Measurements from ENCODE around the gene NLRP1.
"Not testable (repeated sequence)": the region's sequence is repeated elsewhere in the genome, so short reads cannot be mapped to it uniquely, and the experiment has no call there.

The NLRP1 gene

GRCh38 chr17:5585836-5586521 is 1.7 kb upstream of the NLRP1 start:
- Histone ChIP-seq H3K27me3 (ENCODE audit: control insufficient read depth, insufficient read depth, low read length) (no peaks in the 10 kb centered on the region), H3K36me3 (ENCODE audit: control insufficient read depth, low read depth, low read length) (no peaks in the 10 kb centered on the region), H3K4me1 (ENCODE audit: control insufficient read depth, low read depth, low read length) (no peaks in the 10 kb centered on the region), H3K9me3 (ENCODE audit: control insufficient read depth, low read depth, low read length) (no peaks in the 10 kb centered on the region), H3K4me3 (ENCODE audit: low read length) (no peak overlapping the region), H3K9ac (ENCODE audit: low read length) (no peak overlapping the region), H3K27ac (ENCODE audit: low read length) (no peak overlapping the region)

- no peaks in the 10 kb centered on the region for H3K36me3 ChIP-seq (ENCODE audit: control insufficient read depth, low read depth, low read length)
- H3K9me3 ChIP-seq (ENCODE audit: control insufficient read depth, low read depth, low read length), result no peaks in the 10 kb centered on the region
- H3K27me3 ChIP-seq (ENCODE audit: control insufficient read depth, insufficient read depth, low read length), result no peaks in the 10 kb centered on the region
- no peaks in the 10 kb centered on the region for H3K4me1 ChIP-seq (ENCODE audit: control insufficient read depth, low read depth, low read length)
- H3K9ac ChIP-seq (ENCODE audit: low read length), result no peak overlapping the region
- H3K27ac ChIP-seq (ENCODE audit: low read length), result no peak overlapping the region
- no peak overlapping the region for H3K4me3 ChIP-seq (ENCODE audit: low read length)
Measured at GRCh38 chr17:5585287-5585794, 1.0 kb upstream of the NLRP1 start.

GRCh38 chr17:5583426-5584382 is 605 bp downstream of the NLRP1 start:
- no peak overlapping the region for H3K9ac ChIP-seq (ENCODE audit: low read length)
- H3K4me1 ChIP-seq (ENCODE audit: control insufficient read depth, low read depth, low read length), result no peaks in the 10 kb centered on the region
- H3K27ac ChIP-seq (ENCODE audit: low read length), result no peak overlapping the region
- H3K4me3 ChIP-seq (ENCODE audit: low read length), result no peak overlapping the region
- no peaks in the 10 kb centered on the region for H3K27me3 ChIP-seq (ENCODE audit: control insufficient read depth, insufficient read depth, low read length)
- no peaks in the 10 kb centered on the region for H3K36me3 ChIP-seq (ENCODE audit: control insufficient read depth, low read depth, low read length)
- H3K9me3 ChIP-seq (ENCODE audit: control insufficient read depth, low read depth, low read length), result no peaks in the 10 kb centered on the region

DNA sequence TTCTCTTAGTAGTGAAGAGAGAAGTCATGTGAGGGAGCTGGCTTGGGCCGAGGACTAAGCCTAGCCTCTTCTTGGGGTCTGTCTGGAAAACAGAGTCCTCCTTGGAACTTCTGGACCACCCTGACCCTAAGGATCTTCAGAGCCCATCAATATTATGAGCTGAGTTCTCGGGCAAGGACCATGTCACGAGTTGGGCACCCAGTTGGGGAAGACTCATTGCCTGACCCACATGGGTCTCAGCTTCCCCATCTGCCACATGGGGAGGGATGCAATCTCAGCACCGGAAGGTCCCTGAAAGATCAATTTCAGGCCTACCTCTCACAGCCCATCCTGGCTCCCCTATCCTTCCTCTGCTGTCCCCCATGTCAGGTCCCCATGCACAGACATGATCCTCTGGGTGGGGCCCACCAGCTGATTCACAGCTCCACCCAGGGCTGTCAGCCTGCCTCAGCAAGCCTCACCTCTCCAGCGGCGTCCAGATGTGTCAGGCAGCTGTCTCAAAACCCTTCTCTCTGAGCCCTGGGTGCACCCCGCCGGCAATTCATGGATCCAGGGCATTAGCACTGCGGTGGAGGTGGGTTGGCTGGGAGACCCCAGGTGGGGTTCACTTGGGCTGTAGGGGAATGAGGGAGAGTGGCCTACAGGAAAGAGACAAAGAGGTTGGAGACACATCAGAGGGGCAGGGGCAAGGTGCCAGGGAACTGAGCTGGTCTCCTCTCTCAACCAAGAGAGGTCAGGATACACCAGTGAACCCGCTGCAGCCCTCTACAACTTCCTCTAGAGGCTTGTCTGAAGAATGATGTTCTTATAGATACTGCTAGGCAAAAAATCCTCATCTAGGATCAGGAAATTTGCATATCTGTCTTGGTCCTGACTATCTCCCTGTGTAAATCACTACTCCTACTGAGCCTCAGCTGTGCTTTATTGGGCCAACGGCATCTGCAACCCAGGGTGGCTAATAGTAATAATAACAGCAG is 1.8 kb downstream of the NLRP1 start:
- H3K4me1 ChIP-seq (ENCODE audit: control insufficient read depth, low read depth, low read length), result no peaks in the 10 kb centered on the region
- H3K4me3 ChIP-seq (ENCODE audit: low read length), result no peak overlapping the region
- H3K27ac ChIP-seq (ENCODE audit: low read length), result no peak overlapping the region
- H3K9me3 ChIP-seq (ENCODE audit: control insufficient read depth, low read depth, low read length), result no peaks in the 10 kb centered on the region
- H3K27me3 ChIP-seq (ENCODE audit: control insufficient read depth, insufficient read depth, low read length), result no peaks in the 10 kb centered on the region
- no peak overlapping the region for H3K9ac ChIP-seq (ENCODE audit: low read length)
- H3K36me3 ChIP-seq (ENCODE audit: control insufficient read depth, low read depth, low read length), result no peaks in the 10 kb centered on the region

DNA sequence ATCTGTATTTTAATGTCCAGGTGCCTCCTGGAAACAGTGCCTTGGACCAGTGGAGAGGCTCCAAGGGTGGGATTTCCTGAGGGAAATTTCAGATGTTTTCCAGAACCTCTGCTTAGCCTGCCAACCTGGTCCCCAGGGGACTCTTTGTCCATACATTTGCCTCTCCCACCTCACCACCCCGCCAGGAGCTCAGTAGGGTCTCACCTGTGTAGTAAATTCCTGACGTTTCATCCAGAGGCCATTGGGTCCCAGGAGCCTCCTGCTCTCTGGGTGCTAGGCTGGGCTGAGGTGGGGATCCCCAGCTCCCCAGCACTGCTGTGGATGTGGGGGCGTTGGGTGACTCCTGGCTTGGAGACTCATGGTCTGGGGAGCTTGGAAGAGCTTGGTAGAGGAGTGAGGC is 2.7 kb downstream of the NLRP1 start:
- Histone ChIP-seq H3K27me3 (ENCODE audit: control insufficient read depth, insufficient read depth, low read length) (no peaks in the 10 kb centered on the region), H3K4me3 (ENCODE audit: low read length) (no peak overlapping the region), H3K36me3 (ENCODE audit: control insufficient read depth, low read depth, low read length) (no peaks in the 10 kb centered on the region), H3K9ac (ENCODE audit: low read length) (no peak overlapping the region), H3K27ac (ENCODE audit: low read length) (no peak overlapping the region), H3K4me1 (ENCODE audit: control insufficient read depth, low read depth, low read length) (no peaks in the 10 kb centered on the region), H3K9me3 (ENCODE audit: control insufficient read depth, low read depth, low read length) (no peaks in the 10 kb centered on the region)

DNA sequence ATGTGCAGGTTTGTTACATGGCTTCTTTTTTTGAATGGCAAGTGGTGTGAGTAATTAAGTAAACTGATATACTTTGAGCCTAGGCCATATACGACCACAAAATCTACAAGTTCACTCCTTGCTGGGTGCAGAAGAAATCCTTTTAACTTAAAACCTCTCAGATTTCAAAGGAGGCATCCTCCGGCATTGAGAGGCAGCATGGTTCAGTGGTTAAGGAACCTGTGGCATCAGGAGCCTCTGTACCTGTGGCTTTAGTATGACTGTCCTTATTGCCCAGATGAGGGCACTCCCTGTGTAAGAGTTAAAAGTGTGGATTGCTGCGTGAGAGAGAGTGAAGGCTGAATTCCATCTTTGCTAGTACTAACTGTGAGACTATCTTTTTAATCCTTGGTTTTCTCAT is 3.3 kb downstream of the NLRP1 start:
- no peak overlapping the region for H3K9ac ChIP-seq (ENCODE audit: low read length)
- no peaks in the 10 kb centered on the region for H3K27me3 ChIP-seq (ENCODE audit: control insufficient read depth, insufficient read depth, low read length)
- H3K4me1 ChIP-seq (ENCODE audit: control insufficient read depth, low read depth, low read length), result no peaks in the 10 kb centered on the region
- no peaks in the 10 kb centered on the region for H3K36me3 ChIP-seq (ENCODE audit: control insufficient read depth, low read depth, low read length)
- H3K9me3 ChIP-seq (ENCODE audit: control insufficient read depth, low read depth, low read length), result no peaks in the 10 kb centered on the region
- no peak overlapping the region for H3K4me3 ChIP-seq (ENCODE audit: low read length)
- no peak overlapping the region for H3K27ac ChIP-seq (ENCODE audit: low read length)

- no peaks in the 10 kb centered on the region for H3K36me3 ChIP-seq (ENCODE audit: control insufficient read depth, low read depth, low read length)
- H3K27ac ChIP-seq (ENCODE audit: low read length), result no peak overlapping the region
- H3K9ac ChIP-seq (ENCODE audit: low read length), result no peak overlapping the region
- H3K9me3 ChIP-seq (ENCODE audit: control insufficient read depth, low read depth, low read length), result no peaks in the 10 kb centered on the region
- H3K27me3 ChIP-seq (ENCODE audit: control insufficient read depth, insufficient read depth, low read length), result no peaks in the 10 kb centered on the region
- H3K4me1 ChIP-seq (ENCODE audit: control insufficient read depth, low read depth, low read length), result no peaks in the 10 kb centered on the region
- H3K4me3 ChIP-seq (ENCODE audit: low read length), result no peak overlapping the region
Measured at GRCh38 chr17:5580367-5580766, 3.9 kb downstream of the NLRP1 start.

- not testable (repeated sequence) for H3K36me3 ChIP-seq (ENCODE audit: control insufficient read depth, low read depth, low read length)
Measured at GRCh38 chr17:5578768-5579167, 5.5 kb downstream of the NLRP1 start.

DNA sequence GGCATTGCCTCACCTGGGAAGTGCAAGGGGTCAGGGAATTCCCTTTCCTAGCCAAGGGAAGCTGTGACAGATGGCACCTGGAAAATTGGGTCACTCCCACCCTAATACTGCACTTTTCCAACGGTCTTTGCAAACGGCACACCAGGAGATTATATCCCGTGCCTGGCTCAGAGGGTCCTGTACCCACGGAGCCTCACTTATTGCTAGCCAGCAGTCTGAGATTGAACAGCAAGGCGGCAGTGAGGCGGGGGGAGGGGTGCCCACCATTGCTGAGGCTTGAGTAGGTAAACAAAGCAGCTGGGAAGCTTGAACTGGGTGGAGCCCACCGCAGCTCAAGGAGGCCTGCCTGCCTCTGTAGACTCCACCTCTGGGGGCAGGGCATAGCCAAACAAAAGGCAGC is 11.3 kb downstream of the NLRP1 start:
- H3K27me3 ChIP-seq (ENCODE audit: control insufficient read depth, insufficient read depth, low read length); H3K27ac ChIP-seq (ENCODE audit: low read length); H3K4me1 ChIP-seq (ENCODE audit: control insufficient read depth, low read depth, low read length); H3K9ac ChIP-seq (ENCODE audit: low read length); H3K36me3 ChIP-seq (ENCODE audit: control insufficient read depth, low read depth, low read length); H3K4me3 ChIP-seq (ENCODE audit: low read length): not testable (repeated sequence)
- peaks cover 11% of the 10 kb centered on the region for H3K9me3 ChIP-seq (ENCODE audit: control insufficient read depth, low read depth, low read length)

More at GRCh38 chr17:5578768-5579167, 5.5 kb downstream of the NLRP1 start:
- H3K4me3 ChIP-seq (ENCODE audit: low read length); H3K27me3 ChIP-seq (ENCODE audit: control insufficient read depth, insufficient read depth, low read length); H3K9me3 ChIP-seq (ENCODE audit: control insufficient read depth, low read depth, low read length); H3K4me1 ChIP-seq (ENCODE audit: control insufficient read depth, low read depth, low read length); H3K9ac ChIP-seq (ENCODE audit: low read length); H3K27ac ChIP-seq (ENCODE audit: low read length): not testable (repeated sequence)

- H3K9ac ChIP-seq (ENCODE audit: low read length), result no peak overlapping the region
- no peak overlapping the region for H3K27ac ChIP-seq (ENCODE audit: low read length)
- peaks cover 11% of the 10 kb centered on the region for H3K9me3 ChIP-seq (ENCODE audit: control insufficient read depth, low read depth, low read length)
- no peak overlapping the region for H3K4me3 ChIP-seq (ENCODE audit: low read length)
- H3K4me1 ChIP-seq (ENCODE audit: control insufficient read depth, low read depth, low read length), result no peaks in the 10 kb centered on the region
- H3K27me3 ChIP-seq (ENCODE audit: control insufficient read depth, insufficient read depth, low read length), result no peaks in the 10 kb centered on the region
- H3K36me3 ChIP-seq (ENCODE audit: control insufficient read depth, low read depth, low read length), result no peaks in the 10 kb centered on the region
Measured at GRCh38 chr17:5571281-5571680, 13.0 kb downstream of the NLRP1 start.

DNA sequence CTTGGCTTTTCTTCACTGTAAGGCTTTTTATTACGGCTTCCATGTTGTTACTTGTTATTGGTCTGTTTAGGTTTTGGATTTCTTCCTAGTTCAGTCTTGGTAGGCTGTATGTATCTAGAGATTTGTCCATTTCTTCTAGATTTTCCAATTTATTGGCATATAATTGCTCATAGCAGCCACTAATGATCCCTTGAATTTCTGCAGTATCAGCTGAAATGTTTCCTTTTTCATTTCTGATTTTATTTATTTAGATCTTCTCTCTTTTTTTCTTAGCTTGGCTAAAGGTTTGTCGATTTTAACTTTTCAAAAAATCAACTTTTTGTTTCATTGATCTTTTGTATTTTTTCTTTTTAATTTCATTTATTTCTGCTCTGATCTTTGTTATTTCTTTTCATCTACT is 18.5 kb downstream of the NLRP1 start:
- H3K36me3 ChIP-seq (ENCODE audit: control insufficient read depth, low read depth, low read length), result no peaks in the 10 kb centered on the region
- H3K9ac ChIP-seq (ENCODE audit: low read length), result no peak overlapping the region
- H3K4me1 ChIP-seq (ENCODE audit: control insufficient read depth, low read depth, low read length), result no peaks in the 10 kb centered on the region
- H3K4me3 ChIP-seq (ENCODE audit: low read length), result no peak overlapping the region
- no peaks in the 10 kb centered on the region for H3K27me3 ChIP-seq (ENCODE audit: control insufficient read depth, insufficient read depth, low read length)
- H3K9me3 ChIP-seq (ENCODE audit: control insufficient read depth, low read depth, low read length), result no peaks in the 10 kb centered on the region
- H3K27ac ChIP-seq (ENCODE audit: low read length), result no peak overlapping the region

Measured in iPS-18a (cell line).